ENCODE results near the gene HSD17B3. TPM values are rescaled to one million over a fixed set of nuclear protein-coding genes. Genes with fewer than 3 reads are reported as not detected.
"Not testable (repeated sequence)": the region's sequence is repeated elsewhere in the genome, so short reads cannot be mapped to it uniquely, and the experiment has no call there.

Gene HSD17B3
- total RNA-seq, 1 experiment from 2014 or later, result not detected

DNA sequence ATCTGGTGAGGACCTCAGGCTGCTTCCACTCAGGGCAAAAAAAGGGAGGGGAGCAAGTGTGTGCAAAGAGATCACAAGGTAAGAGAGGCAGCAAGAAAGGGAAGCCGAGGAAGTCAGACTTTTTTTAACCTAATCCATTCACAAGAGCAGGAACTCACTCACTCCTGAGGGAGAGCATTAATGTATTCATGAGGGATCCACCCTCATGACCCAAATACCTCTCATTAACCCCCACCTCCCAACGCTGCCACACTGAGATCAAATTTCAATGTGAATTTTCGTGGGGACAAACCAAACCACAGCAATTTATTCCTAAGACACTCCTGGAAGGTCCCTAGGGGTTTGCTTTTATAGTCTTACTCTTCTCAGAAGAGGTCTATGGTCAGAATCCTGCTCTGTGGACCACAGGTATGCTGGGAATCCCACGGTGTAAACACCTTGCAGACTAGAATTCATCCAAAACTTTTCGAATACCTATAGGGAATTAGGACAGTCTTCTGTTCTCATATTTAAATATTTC, 108.7 kb downstream of the HSD17B3 start:
- Histone ChIP-seq H3K4me1 (ENCODE audit: low read length) (no peaks in the 10 kb centered on the region), H3K9ac (ENCODE audit: low read length) (no peak overlapping the region), H4K20me1 (ENCODE audit: insufficient read depth, low read depth, low read length) (no peaks in the 10 kb centered on the region), H3K27me3 (ENCODE audit: low read length) (0 out of 2 replicates have a peak, but pooled peaks cover 2% of the 10 kb centered on the region), H3K4me3 (ENCODE audit: low read length) (no peak overlapping the region), H2AFZ (ENCODE audit: low read length) (no peak overlapping the region), H3K4me2 (ENCODE audit: low read depth, low read length, poor library complexity, severe bottlenecking) (no peak overlapping the region), H3K36me3 (ENCODE audit: insufficient read depth, low read length) (no peaks in the 10 kb centered on the region; the same call in 1 of the 2 replicates), H3K9me3 (ENCODE audit: low read length) (peaks cover 9% of the 10 kb centered on the region), H3K27ac (ENCODE audit: low read length) (no peak overlapping the region), H3K9me2 (replicated peaks; ENCODE audit: insufficient read depth, low read length) (no peaks in the 10 kb centered on the region), H3K79me2 (ENCODE audit: low read length) (no peaks in the 10 kb centered on the region)
- DNase-seq, result no peak

DNA sequence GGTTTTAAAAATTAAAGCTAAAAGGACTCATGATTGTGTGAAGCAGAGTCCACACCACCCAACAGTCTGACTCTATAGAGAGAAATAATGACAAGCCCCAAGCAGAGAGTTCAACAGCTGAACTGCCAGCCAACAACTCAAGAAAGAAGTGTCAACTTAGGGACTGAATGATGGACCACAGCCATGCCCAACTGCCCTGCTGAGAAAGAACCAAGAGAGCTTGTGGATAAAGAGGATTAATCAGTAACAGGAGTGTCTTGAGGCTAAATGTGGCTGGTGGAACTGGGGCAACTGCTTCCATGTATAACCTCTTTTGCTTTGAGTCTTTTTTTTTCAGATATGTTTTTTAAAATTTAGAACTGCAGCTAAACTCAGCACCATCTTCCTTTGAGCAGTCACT, 109.3 kb downstream of the HSD17B3 start:
- DNase-seq, result no peak
- Histone ChIP-seq H3K9me2 (replicated peaks; ENCODE audit: insufficient read depth, low read length) (no peaks in the 10 kb centered on the region), H3K36me3 (ENCODE audit: insufficient read depth, low read length) (no peaks in the 10 kb centered on the region; the same call in 1 of the 2 replicates), H3K4me2 (ENCODE audit: low read depth, low read length, poor library complexity, severe bottlenecking) (no peak overlapping the region), H2AFZ (ENCODE audit: low read length) (no peak overlapping the region), H3K9ac (ENCODE audit: low read length) (no peak overlapping the region), H3K4me3 (ENCODE audit: low read length) (no peak overlapping the region), H3K9me3 (ENCODE audit: low read length) (peaks cover 9% of the 10 kb centered on the region), H3K4me1 (ENCODE audit: low read length) (no peaks in the 10 kb centered on the region), H3K27me3 (ENCODE audit: low read length) (0 out of 2 replicates have a peak, but pooled peaks cover 2% of the 10 kb centered on the region), H4K20me1 (ENCODE audit: insufficient read depth, low read depth, low read length) (no peaks in the 10 kb centered on the region), H3K27ac (ENCODE audit: low read length) (no peak overlapping the region), H3K79me2 (ENCODE audit: low read length) (no peaks in the 10 kb centered on the region)

DNA sequence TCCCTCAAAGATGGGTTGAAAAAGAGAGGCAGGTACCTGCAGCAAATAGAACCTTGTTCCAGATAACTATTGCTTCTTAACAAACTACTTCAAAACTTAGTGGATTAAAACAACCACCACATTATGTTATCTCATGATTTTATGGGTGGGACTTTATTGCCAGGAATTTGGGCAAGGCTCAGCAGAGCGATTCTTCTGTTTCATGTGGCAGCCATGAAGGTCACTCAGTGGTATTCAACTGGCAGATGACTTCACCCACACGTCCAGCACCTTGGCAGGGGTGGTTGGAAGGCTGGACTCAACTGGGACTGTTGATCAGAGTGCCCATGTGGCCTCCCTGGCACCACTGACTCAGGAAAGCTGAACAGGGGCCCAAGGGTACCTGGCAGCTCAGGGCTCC, 112.0 kb downstream of the HSD17B3 start:
- Histone ChIP-seq H3K27ac (ENCODE audit: low read length) (no peak overlapping the region), H3K4me1 (ENCODE audit: low read length) (no peaks in the 10 kb centered on the region)

DNA sequence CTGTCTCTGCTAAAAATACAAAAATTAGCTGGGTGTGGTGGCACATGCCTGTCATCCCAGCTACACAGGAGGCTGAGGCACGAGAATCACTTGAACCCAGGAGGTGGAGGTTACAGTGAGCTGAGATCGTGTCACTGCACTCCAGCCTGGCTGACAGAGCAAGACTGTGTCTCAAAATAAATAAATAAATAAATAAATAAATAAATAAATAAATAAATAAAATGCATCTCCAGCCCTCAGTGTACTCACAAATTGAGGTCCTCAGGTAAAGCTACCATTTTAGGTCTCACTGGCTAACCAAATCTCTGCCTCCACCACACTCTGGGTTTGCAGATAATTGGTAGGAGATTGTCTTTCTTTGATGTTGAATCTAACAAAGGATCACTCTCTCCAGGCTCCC, 112.4 kb downstream of the HSD17B3 start:
- not testable (repeated sequence) for H3K9ac ChIP-seq (ENCODE audit: low read length); H4K20me1 ChIP-seq (ENCODE audit: insufficient read depth, low read depth, low read length)

More for the DNA sequence above, 112.0 kb downstream of the HSD17B3 start:
- no peaks in the 10 kb centered on the region for H3K9me2 ChIP-seq (replicated peaks; ENCODE audit: insufficient read depth, low read length)
- H3K36me3 ChIP-seq (ENCODE audit: insufficient read depth, low read length), result no peaks in the 10 kb centered on the region; the same call in 1 of the 2 replicates
- no peak for DNase-seq
- no peak overlapping the region for H3K4me3 ChIP-seq (ENCODE audit: low read length)
- H4K20me1 ChIP-seq (ENCODE audit: insufficient read depth, low read depth, low read length), result no peaks in the 10 kb centered on the region
- H3K27me3 ChIP-seq (ENCODE audit: low read length), result 0 out of 2 replicates have a peak, but pooled peaks cover 2% of the 10 kb centered on the region
- no peaks in the 10 kb centered on the region for H3K79me2 ChIP-seq (ENCODE audit: low read length)
- H3K9me3 ChIP-seq (ENCODE audit: low read length), result peaks cover 9% of the 10 kb centered on the region
- no peak overlapping the region for H2AFZ ChIP-seq (ENCODE audit: low read length)
- H3K4me2 ChIP-seq (ENCODE audit: low read depth, low read length, poor library complexity, severe bottlenecking), result no peak overlapping the region
- H3K9ac ChIP-seq (ENCODE audit: low read length), result no peak overlapping the region

DNA sequence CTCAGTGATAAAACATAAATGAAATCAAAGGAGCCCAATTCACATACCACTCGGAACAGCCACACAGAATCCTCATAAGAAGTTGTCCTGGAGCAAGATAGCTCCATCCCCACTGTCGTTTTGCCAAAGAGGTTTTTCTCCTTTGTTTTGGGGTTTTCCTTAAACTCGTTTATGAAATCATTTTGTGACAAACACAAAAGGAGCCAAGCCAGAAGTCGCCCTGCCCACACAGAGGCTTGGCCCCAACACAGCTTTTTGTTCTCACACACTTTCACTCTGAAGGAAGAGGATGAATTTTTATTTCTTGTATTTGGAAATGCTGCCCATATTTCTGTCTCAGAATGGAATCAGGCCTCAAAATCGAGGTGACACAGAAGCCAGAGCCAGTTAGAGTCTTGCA, 113.4 kb downstream of the HSD17B3 start:
- H3K79me2 ChIP-seq (ENCODE audit: low read length), result no peaks in the 10 kb centered on the region
- no peaks in the 10 kb centered on the region for H4K20me1 ChIP-seq (ENCODE audit: insufficient read depth, low read depth, low read length)

More for the DNA sequence above, 112.4 kb downstream of the HSD17B3 start:
- H3K9me2 ChIP-seq (replicated peaks; ENCODE audit: insufficient read depth, low read length); H3K36me3 ChIP-seq (ENCODE audit: insufficient read depth, low read length); H3K27ac ChIP-seq (ENCODE audit: low read length); H3K4me2 ChIP-seq (ENCODE audit: low read depth, low read length, poor library complexity, severe bottlenecking); H3K27me3 ChIP-seq (ENCODE audit: low read length); H3K4me1 ChIP-seq (ENCODE audit: low read length); H3K4me3 ChIP-seq (ENCODE audit: low read length); H3K79me2 ChIP-seq (ENCODE audit: low read length); H3K9me3 ChIP-seq (ENCODE audit: low read length); DNase-seq; H2AFZ ChIP-seq (ENCODE audit: low read length): not testable (repeated sequence)

DNA sequence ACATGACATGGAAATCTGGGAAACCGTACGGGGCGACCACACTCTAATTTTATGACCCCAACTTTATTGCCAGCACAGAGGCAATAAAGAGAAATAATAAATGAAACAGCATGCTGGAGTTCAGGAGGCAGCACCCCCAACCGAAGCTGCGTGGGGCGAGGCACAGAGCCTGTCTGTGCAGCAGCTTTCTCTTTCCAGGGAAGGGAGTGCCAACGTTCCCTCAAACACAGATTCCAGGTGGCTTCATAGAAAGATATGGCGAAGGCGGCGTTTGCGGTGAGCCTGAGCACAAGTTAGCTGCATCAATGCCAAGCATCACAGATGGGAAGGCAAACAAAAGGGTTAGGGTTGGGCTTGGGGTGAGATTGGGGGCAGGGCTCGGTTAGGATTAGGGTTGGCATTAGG, 114.8 kb downstream of the HSD17B3 start:
- Histone ChIP-seq H3K9ac (ENCODE audit: low read length) (no peak overlapping the region), H3K9me2 (replicated peaks; ENCODE audit: insufficient read depth, low read length) (no peaks in the 10 kb centered on the region), H3K4me3 (ENCODE audit: low read length) (no peak overlapping the region), H2AFZ (ENCODE audit: low read length) (no peak overlapping the region), H3K4me1 (ENCODE audit: low read length) (no peaks in the 10 kb centered on the region), H3K79me2 (ENCODE audit: low read length) (no peaks in the 10 kb centered on the region), H3K27ac (ENCODE audit: low read length) (no peak overlapping the region), H3K4me2 (ENCODE audit: low read depth, low read length, poor library complexity, severe bottlenecking) (no peak overlapping the region), H4K20me1 (ENCODE audit: insufficient read depth, low read depth, low read length) (no peaks in the 10 kb centered on the region), H3K36me3 (ENCODE audit: insufficient read depth, low read length) (no peaks in the 10 kb centered on the region; the same call in 1 of the 2 replicates), H3K9me3 (ENCODE audit: low read length) (peaks cover 9% of the 10 kb centered on the region), H3K27me3 (ENCODE audit: low read length) (0 out of 2 replicates have a peak, but pooled peaks cover 2% of the 10 kb centered on the region)
- no peak for DNase-seq

More for the DNA sequence above, 113.4 kb downstream of the HSD17B3 start:
- Histone ChIP-seq H3K4me1 (ENCODE audit: low read length) (no peaks in the 10 kb centered on the region), H3K9me3 (ENCODE audit: low read length) (peaks cover 9% of the 10 kb centered on the region), H2AFZ (ENCODE audit: low read length) (no peak overlapping the region), H3K9me2 (replicated peaks; ENCODE audit: insufficient read depth, low read length) (no peaks in the 10 kb centered on the region), H3K36me3 (ENCODE audit: insufficient read depth, low read length) (no peaks in the 10 kb centered on the region; the same call in 1 of the 2 replicates), H3K4me3 (ENCODE audit: low read length) (no peak overlapping the region), H3K27ac (ENCODE audit: low read length) (no peak overlapping the region), H3K27me3 (ENCODE audit: low read length) (0 out of 2 replicates have a peak, but pooled peaks cover 2% of the 10 kb centered on the region), H3K9ac (ENCODE audit: low read length) (no peak overlapping the region), H3K4me2 (ENCODE audit: low read depth, low read length, poor library complexity, severe bottlenecking) (no peak overlapping the region)
- DNase-seq, result no peak

DNA sequence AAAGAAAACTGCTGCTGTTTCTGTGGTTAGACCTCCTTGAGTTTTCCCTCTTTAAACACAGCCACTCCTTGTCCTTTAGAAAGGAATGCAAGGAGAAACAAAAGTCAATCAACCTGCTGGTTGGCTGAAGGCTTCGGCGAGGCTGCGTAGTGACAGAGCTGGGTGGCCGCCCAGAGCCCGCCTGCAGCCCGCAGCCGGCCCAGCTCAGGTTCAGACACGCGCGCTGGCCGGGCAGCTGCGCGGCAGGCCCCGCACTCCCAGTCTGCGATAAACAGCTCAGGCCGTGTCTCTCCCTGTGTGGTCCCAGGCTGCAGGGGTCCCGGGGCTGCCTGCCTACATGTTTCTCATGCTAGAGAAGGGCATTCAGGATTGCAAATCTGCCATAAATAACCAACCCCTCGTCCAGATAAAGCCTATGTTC, 115.4 kb downstream of the HSD17B3 start:
- H3K27me3 ChIP-seq (ENCODE audit: low read length), result 0 out of 2 replicates have a peak, but pooled peaks cover 2% of the 10 kb centered on the region
- no peak overlapping the region for H2AFZ ChIP-seq (ENCODE audit: low read length)
- H3K4me2 ChIP-seq (ENCODE audit: low read depth, low read length, poor library complexity, severe bottlenecking), result no peak overlapping the region
- no peak overlapping the region for H3K9ac ChIP-seq (ENCODE audit: low read length)
- H3K4me1 ChIP-seq (ENCODE audit: low read length), result no peaks in the 10 kb centered on the region
- H3K36me3 ChIP-seq (ENCODE audit: insufficient read depth, low read length), result no peaks in the 10 kb centered on the region; the same call in 1 of the 2 replicates
- H4K20me1 ChIP-seq (ENCODE audit: insufficient read depth, low read depth, low read length), result no peaks in the 10 kb centered on the region
- H3K9me3 ChIP-seq (ENCODE audit: low read length), result peaks cover 9% of the 10 kb centered on the region
- H3K4me3 ChIP-seq (ENCODE audit: low read length), result no peak overlapping the region
- H3K9me2 ChIP-seq (replicated peaks; ENCODE audit: insufficient read depth, low read length), result no peaks in the 10 kb centered on the region
- H3K79me2 ChIP-seq (ENCODE audit: low read length), result no peaks in the 10 kb centered on the region
- H3K27ac ChIP-seq (ENCODE audit: low read length), result no peak overlapping the region
- no peak for DNase-seq

DNA sequence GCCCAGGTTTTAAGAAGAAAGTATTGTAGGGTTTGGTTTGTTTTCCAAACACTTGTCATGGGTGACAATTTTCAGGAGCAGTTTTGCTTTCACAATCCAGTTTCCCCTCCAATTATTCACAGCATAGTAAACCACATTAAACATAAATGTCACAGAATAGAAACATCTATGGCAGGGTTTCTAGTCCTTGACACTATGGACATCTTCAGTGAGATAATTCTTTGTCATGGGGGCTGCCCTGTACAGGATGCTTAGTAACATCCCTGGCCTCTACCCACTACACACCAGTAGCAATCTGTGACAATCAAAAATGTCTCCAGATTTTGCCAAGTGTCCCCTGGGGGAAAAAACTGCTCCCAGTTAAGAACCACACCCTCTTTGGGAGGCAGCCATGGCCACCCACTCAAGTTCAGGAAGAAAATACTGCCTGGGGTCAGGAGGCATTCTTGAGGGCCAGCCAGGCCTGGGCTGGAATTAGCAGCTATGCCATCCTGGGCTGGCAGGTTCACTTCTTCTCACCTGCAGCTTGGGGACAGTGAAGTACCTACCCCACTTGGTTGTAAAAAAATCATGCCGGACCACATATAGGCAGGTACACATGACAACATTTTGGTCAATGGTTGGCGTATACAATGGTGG, 116.3 kb downstream of the HSD17B3 start:
- no peak overlapping the region for H3K4me2 ChIP-seq (ENCODE audit: low read depth, low read length, poor library complexity, severe bottlenecking)
- no peak overlapping the region for H3K4me3 ChIP-seq (ENCODE audit: low read length)
- no peak overlapping the region for H3K27ac ChIP-seq (ENCODE audit: low read length)

More for the DNA sequence above, 116.3 kb downstream of the HSD17B3 start:
- DNase-seq, result no peak
- no peaks in the 10 kb centered on the region; the same call in 1 of the 2 replicates for H3K36me3 ChIP-seq (ENCODE audit: insufficient read depth, low read length)
- no peaks in the 10 kb centered on the region for H3K79me2 ChIP-seq (ENCODE audit: low read length)
- no peaks in the 10 kb centered on the region for H3K9me2 ChIP-seq (replicated peaks; ENCODE audit: insufficient read depth, low read length)
- H3K9ac ChIP-seq (ENCODE audit: low read length), result no peak overlapping the region
- no peaks in the 10 kb centered on the region for H4K20me1 ChIP-seq (ENCODE audit: insufficient read depth, low read depth, low read length)
- H2AFZ ChIP-seq (ENCODE audit: low read length), result no peak overlapping the region
- H3K9me3 ChIP-seq (ENCODE audit: low read length), result peaks cover 6% of the 10 kb centered on the region
- H3K4me1 ChIP-seq (ENCODE audit: low read length), result no peaks in the 10 kb centered on the region
- H3K27me3 ChIP-seq (ENCODE audit: low read length), result 0 out of 2 replicates have a peak, but pooled peaks cover 2% of the 10 kb centered on the region
